ENCODE results near the gene RC3H2.

The RC3H2 gene

GRCh38 chr9:122797316-122798063, 107.7 kb downstream of the RC3H2 start:
- DNase-seq = no peak
